ENCODE measurements around the gene DYNLT2.

- TF ChIP-seq CTCF (IDR thresholded peaks at IDR 0.05) (no peak), MYBL2 (CRISPR knock-in tag; IDR thresholded peaks at IDR 0.05) (no peak), ZNF671 (CRISPR knock-in tag; IDR thresholded peaks at IDR 0.05) (no peak), JUN (CRISPR knock-in tag; IDR thresholded peaks at IDR 0.05) (no peak)
These were observed 42.1 kb downstream of the DYNLT2 start for GRCh38 chr6:169709293-169709692.
